ENCODE results near the gene GJC1.

DNA sequence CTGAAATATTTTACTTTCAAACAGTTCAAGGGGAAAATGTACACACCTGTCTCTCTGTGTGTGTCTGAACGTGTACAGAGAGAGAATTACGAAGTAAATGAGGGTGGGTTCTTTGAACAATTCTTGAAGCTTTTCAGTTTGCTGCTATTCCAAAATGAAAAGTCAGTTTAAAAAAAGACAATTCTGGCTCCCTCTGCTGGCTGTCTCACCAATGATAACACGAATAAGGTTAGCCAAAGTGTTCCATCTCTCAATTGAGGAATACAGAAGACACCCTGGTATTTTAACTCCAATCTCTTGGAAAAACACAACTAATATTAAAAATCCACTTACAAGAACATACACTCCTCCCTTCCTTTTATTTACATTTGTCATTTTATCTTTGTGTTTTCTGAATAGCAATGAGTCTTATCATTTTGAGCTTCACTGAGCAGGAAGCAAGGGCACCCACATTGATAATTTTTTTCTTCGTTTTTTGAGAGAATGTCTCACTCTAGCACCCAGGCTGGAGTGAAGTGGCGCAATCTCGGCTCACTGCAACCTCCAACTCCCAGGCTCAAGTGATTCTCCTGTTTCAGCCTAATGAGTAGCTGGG, 48.6 kb upstream of the GJC1 start:
- TF ChIP-seq, protein P1, sequence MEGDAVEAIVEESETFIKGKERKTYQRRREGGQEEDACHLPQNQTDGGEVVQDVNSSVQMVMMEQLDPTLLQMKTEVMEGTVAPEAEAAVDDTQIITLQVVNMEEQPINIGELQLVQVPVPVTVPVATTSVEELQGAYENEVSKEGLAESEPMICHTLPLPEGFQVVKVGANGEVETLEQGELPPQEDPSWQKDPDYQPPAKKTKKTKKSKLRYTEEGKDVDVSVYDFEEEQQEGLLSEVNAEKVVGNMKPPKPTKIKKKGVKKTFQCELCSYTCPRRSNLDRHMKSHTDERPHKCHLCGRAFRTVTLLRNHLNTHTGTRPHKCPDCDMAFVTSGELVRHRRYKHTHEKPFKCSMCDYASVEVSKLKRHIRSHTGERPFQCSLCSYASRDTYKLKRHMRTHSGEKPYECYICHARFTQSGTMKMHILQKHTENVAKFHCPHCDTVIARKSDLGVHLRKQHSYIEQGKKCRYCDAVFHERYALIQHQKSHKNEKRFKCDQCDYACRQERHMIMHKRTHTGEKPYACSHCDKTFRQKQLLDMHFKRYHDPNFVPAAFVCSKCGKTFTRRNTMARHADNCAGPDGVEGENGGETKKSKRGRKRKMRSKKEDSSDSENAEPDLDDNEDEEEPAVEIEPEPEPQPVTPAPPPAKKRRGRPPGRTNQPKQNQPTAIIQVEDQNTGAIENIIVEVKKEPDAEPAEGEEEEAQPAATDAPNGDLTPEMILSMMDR (IDR thresholded peaks at IDR 0.05), result peak; percentile 34 to 73 (median 60)
- no peak for TF ChIP-seq POLR2A (IDR thresholded peaks at IDR 0.05)
